Upper lobe of left lung (tissue), 6 donors: ENCODE measurements around the gene BDNF. TPM values are rescaled to one million over a fixed set of nuclear protein-coding genes. Genes with fewer than 3 reads are reported as not detected.

Source experiments
- ATAC-seq, 2 donors: fragments of 200-7000 bp; cut with Tn5 transposase; one replicate each; pipeline ENCODE4 v1.9.1; 2022; ENCODE audit warnings: mild to moderate bottlenecking in 2 of 2, moderate library complexity in 2 of 2; ENCODE audit not compliant: low FRiP score in 2 of 2
- DNase-seq, 2 donors: peaks; one replicate each; pipeline ENCODE4 v3.0.0-alpha.2; 2019 to 2020
- H3K27ac ChIP-seq, 4 donors: fragments of 200-600 bp; sonication (generic); one replicate each; pipeline ENCODE4 v1.5.1; 2016 to 2019
- H3K27me3 ChIP-seq, 4 donors: fragments of 200-600 bp; sonication (generic); one replicate each; pipeline ENCODE4 v1.5.1; 2017 to 2019
- H3K36me3 ChIP-seq, 4 donors: fragments of 200-600 bp; sonication (generic); one replicate each; pipeline ENCODE4 v1.5.1; 2016 to 2019
- H3K4me1 ChIP-seq, 4 donors: fragments of 200-600 bp; sonication (generic); one replicate each; pipeline ENCODE4 v1.5.1; 2018 to 2019
- H3K4me3 ChIP-seq, 4 donors: fragments of 200-600 bp; sonication (generic); one replicate each; pipeline ENCODE4 v1.5.1; 2017 to 2019; ENCODE audit warnings: mild to moderate bottlenecking in 2 of 4, moderate library complexity in 1 of 4
- H3K9me3 ChIP-seq, 4 donors: fragments of 200-600 bp; sonication (generic); one replicate each; pipeline ENCODE4 v1.5.1; 2018 to 2019
- EP300 ChIP-seq, 4 donors: sonication (generic); formaldehyde crosslinking; IDR thresholded peaks; one replicate each; pipeline ENCODE4 v1.5.1; 2017; ENCODE audit warnings: antibody characterized with exemption in 4 of 4, control low read depth in 2 of 4
- POLR2A ChIP-seq, 4 donors: fragments of 450-650 bp; IDR thresholded peaks; one replicate each; pipeline ENCODE4 v1.5.1; 2016 to 2017; ENCODE audit warnings: antibody characterized with exemption in 4 of 4, mild to moderate bottlenecking in 2 of 4
- POLR2AphosphoS5 ChIP-seq, 2 donors: sonication (generic); formaldehyde crosslinking; IDR thresholded peaks; one replicate each; pipeline ENCODE4 v1.5.1; 2017; ENCODE audit warnings: antibody characterized with exemption in 2 of 2
- WGBS, 2 donors: methylation state at CpG; one replicate each; pipeline ENCODE4 v1.1.5; 2017 to 2018; 5-methylcytosine and 5-hydroxymethylcytosine counted together
- total RNA-seq, 6 donors: library from RNA; depleted of rRNA in 4 of 6; stranded (reverse); fragments of >200 nt in 4 of 6; gene quantifications; one replicate each; pipeline versions ENCODE4 v1.1.0 to v1.2.1, GENCODE V29; 2016 to 2021
- TF ChIP-seq, protein P1 (sequence below), 6 experiments: fragments of 450-650 bp in 4 of 6; fragments of 200-600 bp in 2 of 6; sonication (generic) in 2 of 6; IDR thresholded peaks; one replicate each; pipeline ENCODE4 v1.5.1; 2016 to 2019; ENCODE audit warnings: antibody characterized with exemption in 6 of 6
- donor health status: DM: no; HTN: no; CAD: no; lungs with moderate emphysema.
- donor health status: DM: no; HTN: yes; CAD: no; lungs with severe emphysema.

The BDNF gene
- total RNA-seq, 6 donors from 2014 or later, result 1.0 to 5.4 (median 3.8) TPM

DNA sequence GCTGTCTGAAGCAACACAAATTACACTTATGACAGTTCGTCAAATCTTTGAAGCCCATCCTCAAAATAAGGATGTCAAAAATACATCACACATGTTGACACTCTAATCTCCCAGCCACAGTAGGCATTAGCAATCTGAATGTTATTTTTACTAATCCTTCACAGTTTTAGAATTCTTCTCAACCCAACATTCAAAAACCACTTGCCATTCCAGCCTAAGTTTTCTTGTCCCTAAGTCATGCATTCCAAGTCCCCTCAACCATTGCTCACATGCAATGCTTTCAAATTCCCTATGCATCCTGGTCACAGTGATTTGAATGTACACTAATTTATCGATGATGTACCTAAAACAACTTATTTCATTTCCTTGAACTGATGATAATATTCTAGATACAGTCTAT is 7.5 kb downstream of the BDNF start:
- Histone ChIP-seq H3K27ac (no peak overlapping the region), H3K9me3 (no peaks in the 10 kb centered on the region), H3K4me3 (no peak overlapping the region), H3K27me3 (no peaks in the 10 kb centered on the region), H3K4me1 (no peaks in the 10 kb centered on the region), H3K36me3 (no peaks in the 10 kb centered on the region)
- WGBS, 2 donors, result 94 to 96% methylated on average over 2 of the region's 2 CpGs
- no peak for ATAC-seq
- no peak for TF ChIP-seq EP300 (IDR thresholded peaks at IDR 0.05)
- TF ChIP-seq, protein P1, sequence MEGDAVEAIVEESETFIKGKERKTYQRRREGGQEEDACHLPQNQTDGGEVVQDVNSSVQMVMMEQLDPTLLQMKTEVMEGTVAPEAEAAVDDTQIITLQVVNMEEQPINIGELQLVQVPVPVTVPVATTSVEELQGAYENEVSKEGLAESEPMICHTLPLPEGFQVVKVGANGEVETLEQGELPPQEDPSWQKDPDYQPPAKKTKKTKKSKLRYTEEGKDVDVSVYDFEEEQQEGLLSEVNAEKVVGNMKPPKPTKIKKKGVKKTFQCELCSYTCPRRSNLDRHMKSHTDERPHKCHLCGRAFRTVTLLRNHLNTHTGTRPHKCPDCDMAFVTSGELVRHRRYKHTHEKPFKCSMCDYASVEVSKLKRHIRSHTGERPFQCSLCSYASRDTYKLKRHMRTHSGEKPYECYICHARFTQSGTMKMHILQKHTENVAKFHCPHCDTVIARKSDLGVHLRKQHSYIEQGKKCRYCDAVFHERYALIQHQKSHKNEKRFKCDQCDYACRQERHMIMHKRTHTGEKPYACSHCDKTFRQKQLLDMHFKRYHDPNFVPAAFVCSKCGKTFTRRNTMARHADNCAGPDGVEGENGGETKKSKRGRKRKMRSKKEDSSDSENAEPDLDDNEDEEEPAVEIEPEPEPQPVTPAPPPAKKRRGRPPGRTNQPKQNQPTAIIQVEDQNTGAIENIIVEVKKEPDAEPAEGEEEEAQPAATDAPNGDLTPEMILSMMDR (IDR thresholded peaks at IDR 0.05), result no peak
- no peak for TF ChIP-seq POLR2AphosphoS5 (IDR thresholded peaks at IDR 0.05)
- TF ChIP-seq POLR2A (IDR thresholded peaks at IDR 0.05), result no peak
- DNase-seq, result no peak

DNA sequence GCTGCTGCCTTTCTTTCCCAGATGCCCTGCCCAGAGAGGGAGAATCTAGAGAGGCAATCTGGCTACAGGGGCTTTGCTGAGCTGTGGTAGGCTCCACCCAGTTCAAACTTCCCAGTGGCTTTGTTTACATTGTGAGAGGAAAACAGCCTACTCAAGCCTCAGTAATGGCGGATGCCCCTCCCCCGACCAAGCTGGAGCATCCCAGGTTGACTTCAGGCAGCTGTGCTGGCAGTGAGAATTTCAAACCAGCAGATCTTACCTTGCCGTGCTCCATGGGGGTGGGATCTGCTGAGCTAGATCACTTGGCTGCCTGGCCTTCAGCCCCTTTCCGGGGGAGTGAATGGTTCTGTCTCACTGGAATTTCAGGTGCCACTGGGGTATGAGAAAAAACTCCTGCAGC is 12.2 kb downstream of the BDNF start:
- H3K27ac ChIP-seq, result no peak overlapping the region
- no peak overlapping the region for H3K4me3 ChIP-seq
- WGBS, 2 donors, result 74% methylated on average over 4 of the region's 4 CpGs; no CpG with 5 or more reads in 1 of the 2 donors
- no peaks in the 10 kb centered on the region for H3K4me1 ChIP-seq
- no peaks in the 10 kb centered on the region for H3K36me3 ChIP-seq
- ATAC-seq, result no peak
- no peaks in the 10 kb centered on the region for H3K27me3 ChIP-seq
- TF ChIP-seq EP300 (IDR thresholded peaks at IDR 0.05), result no peak
- no peak for TF ChIP-seq POLR2A (IDR thresholded peaks at IDR 0.05)
- no peak for TF ChIP-seq POLR2AphosphoS5 (IDR thresholded peaks at IDR 0.05)
- TF ChIP-seq, protein P1 (IDR thresholded peaks at IDR 0.05), result no peak
- DNase-seq, result no peak
- H3K9me3 ChIP-seq, result no peaks in the 10 kb centered on the region

DNA sequence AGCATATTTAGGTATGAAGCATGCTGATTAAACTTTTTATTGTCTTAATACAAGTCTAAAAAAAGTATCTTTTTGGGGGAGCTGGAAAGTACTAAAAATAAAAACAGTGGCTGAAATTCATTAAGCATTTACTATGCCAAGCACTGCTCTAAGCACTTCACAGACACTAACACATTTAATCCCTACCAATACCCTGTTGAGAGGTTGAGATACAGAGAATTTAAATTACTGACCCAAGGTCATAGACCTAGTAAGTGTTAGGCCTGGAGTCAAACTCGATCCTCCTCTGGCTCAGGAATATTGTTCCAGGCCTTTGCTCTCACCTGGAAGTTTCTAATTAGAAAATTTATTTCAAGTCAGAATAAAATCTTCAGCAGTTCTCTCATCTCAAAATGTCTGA is 18.6 kb downstream of the BDNF start:
- ATAC-seq, result no peak
- H3K36me3 ChIP-seq, result no peaks in the 10 kb centered on the region
- no peaks in the 10 kb centered on the region for H3K9me3 ChIP-seq
- no peak overlapping the region for H3K4me3 ChIP-seq
- no peak for DNase-seq
- TF ChIP-seq, protein P1 (IDR thresholded peaks at IDR 0.05), result no peak
- TF ChIP-seq POLR2AphosphoS5 (IDR thresholded peaks at IDR 0.05) (no peak), POLR2A (IDR thresholded peaks at IDR 0.05) (no peak), EP300 (IDR thresholded peaks at IDR 0.05) (no peak)
- no peaks in the 10 kb centered on the region for H3K4me1 ChIP-seq
- 78 to 83% methylated on average over 1 of the region's 1 CpG for WGBS, 2 donors
- no peaks in the 10 kb centered on the region for H3K27me3 ChIP-seq
- no peak overlapping the region for H3K27ac ChIP-seq

DNA sequence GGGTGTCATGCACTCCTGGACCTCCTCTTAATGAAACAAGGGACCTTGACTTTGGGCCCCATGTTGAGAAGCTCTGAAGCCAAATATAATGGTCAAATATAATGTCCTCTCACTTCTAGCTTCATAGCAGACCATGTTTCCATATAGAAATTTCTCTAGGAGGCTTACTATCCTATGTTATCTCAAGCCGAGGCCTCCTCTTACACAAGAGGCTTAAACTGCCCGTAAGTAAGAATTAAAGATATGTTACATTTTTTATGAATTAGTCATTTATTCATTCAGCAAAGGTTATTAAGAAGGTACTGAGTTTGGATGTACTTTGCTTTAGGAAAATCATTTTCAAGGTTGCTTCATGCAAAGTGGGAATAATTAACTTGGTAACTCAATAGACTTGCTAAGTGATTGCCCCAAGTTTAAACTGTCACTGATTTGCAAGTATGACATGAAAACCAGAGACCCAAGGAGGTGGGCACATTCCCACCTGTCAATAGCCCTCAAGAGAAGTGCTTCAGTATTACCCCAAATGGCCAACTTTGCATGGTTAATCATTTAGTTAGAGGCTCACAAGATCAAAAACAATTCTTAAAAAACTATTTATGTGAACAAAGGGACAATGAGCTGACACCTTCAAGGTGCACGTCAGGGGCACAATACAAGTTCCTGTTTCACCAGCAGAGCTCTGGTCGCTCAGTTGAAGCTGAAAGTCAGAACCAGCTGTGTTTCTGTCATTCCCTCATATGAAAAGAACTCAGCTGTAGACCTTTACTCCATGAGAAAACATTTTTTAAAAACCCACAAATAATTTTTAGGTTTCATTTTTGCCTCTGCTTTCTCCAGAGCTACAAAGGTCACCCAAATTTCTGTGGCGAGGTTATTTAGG is 20.9 kb downstream of the BDNF start:
- Histone ChIP-seq H3K27me3 (no peaks in the 10 kb centered on the region), H3K4me1 (no peaks in the 10 kb centered on the region), H3K36me3 (no peaks in the 10 kb centered on the region), H3K9me3 (no peaks in the 10 kb centered on the region), H3K4me3 (no peak overlapping the region), H3K27ac (no peak overlapping the region)
- 77 to 88% methylated on average over 5 of the region's 5 CpGs for WGBS, 2 donors
- no peak for ATAC-seq
- TF ChIP-seq POLR2A (IDR thresholded peaks at IDR 0.05) (no peak), EP300 (IDR thresholded peaks at IDR 0.05) (no peak), POLR2AphosphoS5 (IDR thresholded peaks at IDR 0.05) (no peak)
- TF ChIP-seq, protein P1 (IDR thresholded peaks at IDR 0.05), result no peak
- DNase-seq, result no peak

DNA sequence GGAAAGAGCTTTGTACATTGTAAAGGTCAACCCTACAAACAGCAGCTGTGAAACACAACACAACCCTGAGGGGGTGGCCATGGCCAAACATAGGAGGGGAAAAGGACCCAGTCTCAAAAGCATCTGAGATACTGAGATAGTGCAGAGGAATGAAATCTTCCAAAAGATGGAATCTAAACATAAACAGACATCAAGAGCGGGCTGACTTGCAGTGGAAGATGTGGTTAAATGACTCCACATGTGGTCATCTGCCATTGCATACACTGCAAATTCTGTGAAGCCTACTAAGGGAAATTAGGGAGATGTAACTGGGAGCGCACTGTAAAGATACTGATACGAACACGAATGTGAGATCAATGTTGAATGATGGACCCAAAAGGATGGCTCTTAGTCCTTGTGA is 22.0 kb downstream of the BDNF start:
- Histone ChIP-seq H3K27ac (no peak overlapping the region), H3K36me3 (no peaks in the 10 kb centered on the region), H3K9me3 (no peaks in the 10 kb centered on the region), H3K27me3 (no peaks in the 10 kb centered on the region), H3K4me1 (no peaks in the 10 kb centered on the region), H3K4me3 (no peak overlapping the region)
- TF ChIP-seq EP300 (IDR thresholded peaks at IDR 0.05) (no peak), POLR2A (IDR thresholded peaks at IDR 0.05) (no peak), POLR2AphosphoS5 (IDR thresholded peaks at IDR 0.05) (no peak)
- TF ChIP-seq, protein P1 (IDR thresholded peaks at IDR 0.05), result no peak
- ATAC-seq, result no peak
- 71 to 74% methylated on average over 4 of the region's 4 CpGs for WGBS, 2 donors
- no peak for DNase-seq
